ENCODE data around the gene TSACC.
"Not testable (repeated sequence)": the region's sequence is repeated elsewhere in the genome, so short reads cannot be mapped to it uniquely, and the experiment has no call there.

The TSACC gene

GRCh38 chr1:156346636-156347035 is 8.3 kb downstream of the TSACC start:
- DNase-seq (ENCODE audit: low read depth), result no peak

- no peak for DNase-seq (ENCODE audit: low read depth)
Measured at GRCh38 chr1:156347331-156347730, 9.0 kb downstream of the TSACC start.

- DNase-seq (ENCODE audit: low read depth), result not testable (repeated sequence)
Measured at GRCh38 chr1:156352481-156352880, 14.2 kb downstream of the TSACC start.

- no peak for DNase-seq (ENCODE audit: low read depth)
Measured at GRCh38 chr1:156356262-156356874, 18.0 kb downstream of the TSACC start.

- DNase-seq (ENCODE audit: low read depth), result peak; percentile 64
Measured at GRCh38 chr1:156356875-156357534, 18.7 kb downstream of the TSACC start.

GRCh38 chr1:156357977-156358376 is 19.7 kb downstream of the TSACC start:
- no peak for DNase-seq (ENCODE audit: low read depth)

GRCh38 chr1:156358641-156359040 is 20.3 kb downstream of the TSACC start:
- DNase-seq (ENCODE audit: low read depth), result no peak

- no peak for DNase-seq (ENCODE audit: low read depth)
Measured at GRCh38 chr1:156359249-156359648, 20.9 kb downstream of the TSACC start.

- peak; percentile 63 for DNase-seq (ENCODE audit: low read depth)
Measured at GRCh38 chr1:156359973-156360372, 21.6 kb downstream of the TSACC start.

- no peak for DNase-seq (ENCODE audit: low read depth)
Measured at GRCh38 chr1:156360534-156360933, 22.2 kb downstream of the TSACC start.

- DNase-seq (ENCODE audit: low read depth), result no peak
Measured at GRCh38 chr1:156365754-156366153, 27.4 kb downstream of the TSACC start.

- DNase-seq (ENCODE audit: low read depth), result no peak
Measured at GRCh38 chr1:156366378-156367166, 28.2 kb downstream of the TSACC start.

- no peak for DNase-seq (ENCODE audit: low read depth)
Measured at GRCh38 chr1:156367383-156368156, 29.2 kb downstream of the TSACC start.

GRCh38 chr1:156368157-156368658 is 29.9 kb downstream of the TSACC start:
- no peak for DNase-seq (ENCODE audit: low read depth)

GRCh38 chr1:156368889-156369684 is 30.8 kb downstream of the TSACC start, which contains the start of gene RHBG:
TSS of gene RHBG (plus strand) at chr1:156369211. CDS start at chr1:156369250, 39 bp downstream.
- peak; percentile 41 for DNase-seq (ENCODE audit: low read depth)

GRCh38 chr1:156369685-156370286 is 31.5 kb downstream of the TSACC start:
- not testable (repeated sequence) for DNase-seq (ENCODE audit: low read depth)

GRCh38 chr1:156371553-156372264 is 33.4 kb downstream of the TSACC start:
- DNase-seq (ENCODE audit: low read depth), result peak; percentile 62

GRCh38 chr1:156372265-156372586 is 33.9 kb downstream of the TSACC start:
- no peak for DNase-seq (ENCODE audit: low read depth)

- DNase-seq (ENCODE audit: low read depth), result no peak
Measured at GRCh38 chr1:156372876-156373275, 34.5 kb downstream of the TSACC start.

GRCh38 chr1:156373546-156373945 is 35.2 kb downstream of the TSACC start:
- no peak for DNase-seq (ENCODE audit: low read depth)

Data from ELR (cell line).